ENCODE results near the gene GLS2.
"Not testable (repeated sequence)": the region's sequence is repeated elsewhere in the genome, so short reads cannot be mapped to it uniquely, and the experiment has no call there.

GLS2 gene

DNA sequence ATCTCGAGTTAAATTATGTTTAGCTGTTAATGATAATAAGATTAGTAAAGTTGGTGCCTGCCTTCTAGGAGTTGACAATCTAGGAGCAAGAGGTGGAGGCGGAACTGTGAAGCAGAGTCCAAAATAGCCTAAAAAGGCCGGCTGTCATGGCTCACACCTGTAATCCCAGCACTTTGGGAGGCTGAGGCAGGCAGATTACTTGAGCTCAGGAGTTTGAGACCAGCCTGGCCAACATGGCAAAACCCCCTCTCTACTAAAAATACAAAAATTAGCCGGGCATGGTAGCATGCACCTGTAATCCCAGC is 26.0 kb upstream of the GLS2 start:
- peak; percentile 24; the same call in 2 of the 3 replicates for ATAC-seq

DNA sequence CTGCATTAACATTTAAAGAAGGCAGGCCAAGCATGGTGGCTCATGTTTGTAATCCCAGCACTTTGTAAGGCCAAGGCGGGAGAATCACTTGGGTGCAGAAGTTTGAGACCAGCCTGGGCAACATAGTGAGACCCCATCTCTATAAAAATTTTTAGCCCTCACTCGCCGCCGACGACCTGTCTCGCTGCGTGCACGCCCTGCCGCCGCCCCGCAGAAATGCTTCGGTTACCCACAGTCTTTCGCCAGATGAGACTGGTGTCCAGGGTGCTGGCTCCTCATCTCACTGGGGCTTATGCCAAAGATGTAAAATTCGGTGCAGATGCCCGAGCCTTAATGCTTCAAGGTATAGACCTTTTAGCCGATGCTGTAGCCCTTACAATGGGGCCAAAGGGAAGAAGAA is 22.8 kb upstream of the GLS2 start:
- TF ChIP-seq GLIS3 (CRISPR knock-in tag; IDR thresholded peaks at IDR 0.05) = no peak
- TF ChIP-seq ISL1 (CRISPR knock-in tag; IDR thresholded peaks at IDR 0.05) = no peak
- TF ChIP-seq, protein P1, sequence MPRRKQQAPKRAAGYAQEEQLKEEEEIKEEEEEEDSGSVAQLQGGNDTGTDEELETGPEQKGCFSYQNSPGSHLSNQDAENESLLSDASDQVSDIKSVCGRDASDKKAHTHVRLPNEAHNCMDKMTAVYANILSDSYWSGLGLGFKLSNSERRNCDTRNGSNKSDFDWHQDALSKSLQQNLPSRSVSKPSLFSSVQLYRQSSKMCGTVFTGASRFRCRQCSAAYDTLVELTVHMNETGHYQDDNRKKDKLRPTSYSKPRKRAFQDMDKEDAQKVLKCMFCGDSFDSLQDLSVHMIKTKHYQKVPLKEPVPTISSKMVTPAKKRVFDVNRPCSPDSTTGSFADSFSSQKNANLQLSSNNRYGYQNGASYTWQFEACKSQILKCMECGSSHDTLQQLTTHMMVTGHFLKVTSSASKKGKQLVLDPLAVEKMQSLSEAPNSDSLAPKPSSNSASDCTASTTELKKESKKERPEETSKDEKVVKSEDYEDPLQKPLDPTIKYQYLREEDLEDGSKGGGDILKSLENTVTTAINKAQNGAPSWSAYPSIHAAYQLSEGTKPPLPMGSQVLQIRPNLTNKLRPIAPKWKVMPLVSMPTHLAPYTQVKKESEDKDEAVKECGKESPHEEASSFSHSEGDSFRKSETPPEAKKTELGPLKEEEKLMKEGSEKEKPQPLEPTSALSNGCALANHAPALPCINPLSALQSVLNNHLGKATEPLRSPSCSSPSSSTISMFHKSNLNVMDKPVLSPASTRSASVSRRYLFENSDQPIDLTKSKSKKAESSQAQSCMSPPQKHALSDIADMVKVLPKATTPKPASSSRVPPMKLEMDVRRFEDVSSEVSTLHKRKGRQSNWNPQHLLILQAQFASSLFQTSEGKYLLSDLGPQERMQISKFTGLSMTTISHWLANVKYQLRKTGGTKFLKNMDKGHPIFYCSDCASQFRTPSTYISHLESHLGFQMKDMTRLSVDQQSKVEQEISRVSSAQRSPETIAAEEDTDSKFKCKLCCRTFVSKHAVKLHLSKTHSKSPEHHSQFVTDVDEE (CRISPR knock-in tag; IDR thresholded peaks at IDR 0.05) = no peak
- TF ChIP-seq, protein P2, sequence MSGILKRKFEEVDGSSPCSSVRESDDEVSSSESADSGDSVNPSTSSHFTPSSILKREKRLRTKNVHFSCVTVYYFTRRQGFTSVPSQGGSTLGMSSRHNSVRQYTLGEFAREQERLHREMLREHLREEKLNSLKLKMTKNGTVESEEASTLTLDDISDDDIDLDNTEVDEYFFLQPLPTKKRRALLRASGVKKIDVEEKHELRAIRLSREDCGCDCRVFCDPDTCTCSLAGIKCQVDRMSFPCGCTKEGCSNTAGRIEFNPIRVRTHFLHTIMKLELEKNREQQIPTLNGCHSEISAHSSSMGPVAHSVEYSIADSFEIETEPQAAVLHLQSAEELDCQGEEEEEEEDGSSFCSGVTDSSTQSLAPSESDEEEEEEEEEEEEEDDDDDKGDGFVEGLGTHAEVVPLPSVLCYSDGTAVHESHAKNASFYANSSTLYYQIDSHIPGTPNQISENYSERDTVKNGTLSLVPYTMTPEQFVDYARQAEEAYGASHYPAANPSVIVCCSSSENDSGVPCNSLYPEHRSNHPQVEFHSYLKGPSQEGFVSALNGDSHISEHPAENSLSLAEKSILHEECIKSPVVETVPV (CRISPR knock-in tag; IDR thresholded peaks at IDR 0.05) = no peak
- TF ChIP-seq ZNF565 (CRISPR knock-in tag; conservative IDR thresholded peaks at IDR 0.05; ENCODE audit: low read depth) = no peak
- TF ChIP-seq ZNF8 (CRISPR knock-in tag; IDR thresholded peaks at IDR 0.05) = no peak
- TF ChIP-seq OSR1 (CRISPR knock-in tag; IDR thresholded peaks at IDR 0.05) = no peak
- TF ChIP-seq, protein P3, sequence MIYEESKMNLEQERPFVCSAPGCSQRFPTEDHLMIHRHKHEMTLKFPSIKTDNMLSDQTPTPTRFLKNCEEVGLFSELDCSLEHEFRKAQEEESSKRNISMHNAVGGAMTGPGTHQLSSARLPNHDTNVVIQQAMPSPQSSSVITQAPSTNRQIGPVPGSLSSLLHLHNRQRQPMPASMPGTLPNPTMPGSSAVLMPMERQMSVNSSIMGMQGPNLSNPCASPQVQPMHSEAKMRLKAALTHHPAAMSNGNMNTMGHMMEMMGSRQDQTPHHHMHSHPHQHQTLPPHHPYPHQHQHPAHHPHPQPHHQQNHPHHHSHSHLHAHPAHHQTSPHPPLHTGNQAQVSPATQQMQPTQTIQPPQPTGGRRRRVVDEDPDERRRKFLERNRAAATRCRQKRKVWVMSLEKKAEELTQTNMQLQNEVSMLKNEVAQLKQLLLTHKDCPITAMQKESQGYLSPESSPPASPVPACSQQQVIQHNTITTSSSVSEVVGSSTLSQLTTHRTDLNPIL (CRISPR knock-in tag; IDR thresholded peaks at IDR 0.05; ENCODE audit: low read depth) = no peak
- no peak for TF ChIP-seq ARNTL (CRISPR knock-in tag; IDR thresholded peaks at IDR 0.05; ENCODE audit: borderline replicate concordance, low read depth)
- TF ChIP-seq ZFP3 (CRISPR knock-in tag; IDR thresholded peaks at IDR 0.05) = no peak
- TF ChIP-seq, protein P4, sequence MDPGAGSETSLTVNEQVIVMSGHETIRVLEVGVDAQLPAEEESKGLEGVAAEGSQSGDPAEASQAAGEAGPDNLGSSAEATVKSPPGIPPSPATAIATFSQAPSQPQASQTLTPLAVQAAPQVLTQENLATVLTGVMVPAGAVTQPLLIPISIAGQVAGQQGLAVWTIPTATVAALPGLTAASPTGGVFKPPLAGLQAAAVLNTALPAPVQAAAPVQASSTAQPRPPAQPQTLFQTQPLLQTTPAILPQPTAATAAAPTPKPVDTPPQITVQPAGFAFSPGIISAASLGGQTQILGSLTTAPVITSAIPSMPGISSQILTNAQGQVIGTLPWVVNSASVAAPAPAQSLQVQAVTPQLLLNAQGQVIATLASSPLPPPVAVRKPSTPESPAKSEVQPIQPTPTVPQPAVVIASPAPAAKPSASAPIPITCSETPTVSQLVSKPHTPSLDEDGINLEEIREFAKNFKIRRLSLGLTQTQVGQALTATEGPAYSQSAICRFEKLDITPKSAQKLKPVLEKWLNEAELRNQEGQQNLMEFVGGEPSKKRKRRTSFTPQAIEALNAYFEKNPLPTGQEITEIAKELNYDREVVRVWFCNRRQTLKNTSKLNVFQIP (CRISPR knock-in tag; IDR thresholded peaks at IDR 0.05; ENCODE audit: borderline replicate concordance, low read depth) = no peak
- TF ChIP-seq TCF4 (CRISPR knock-in tag; IDR thresholded peaks at IDR 0.05; ENCODE audit: borderline replicate concordance) = no peak
- TF ChIP-seq BACH2 (CRISPR knock-in tag; IDR thresholded peaks at IDR 0.05; ENCODE audit: borderline replicate concordance) = no peak
- TF ChIP-seq ZNF70 (CRISPR knock-in tag; IDR thresholded peaks at IDR 0.05) = no peak
- ATAC-seq = no peak

DNA sequence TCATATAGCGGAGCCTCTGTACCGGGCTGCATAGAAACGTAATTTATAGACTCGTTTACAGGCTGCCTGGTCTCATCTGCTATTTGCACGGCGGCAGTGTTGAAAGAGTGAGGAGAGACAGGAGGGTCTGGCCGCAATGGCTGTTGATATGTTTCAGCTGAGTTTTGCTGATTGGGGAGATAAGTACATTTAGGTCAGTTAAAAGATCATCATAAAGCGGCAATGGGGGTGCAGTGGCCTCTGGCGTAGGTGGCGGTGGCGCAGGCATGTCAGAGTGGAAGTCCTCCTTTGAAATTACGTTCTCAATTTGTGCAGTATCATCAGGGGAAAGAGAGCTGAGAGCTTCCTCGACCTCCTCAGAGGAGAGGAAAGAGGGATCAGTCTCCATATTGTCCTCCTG is 11.9 kb upstream of the GLS2 start:
- not testable (repeated sequence) for ATAC-seq

DNA sequence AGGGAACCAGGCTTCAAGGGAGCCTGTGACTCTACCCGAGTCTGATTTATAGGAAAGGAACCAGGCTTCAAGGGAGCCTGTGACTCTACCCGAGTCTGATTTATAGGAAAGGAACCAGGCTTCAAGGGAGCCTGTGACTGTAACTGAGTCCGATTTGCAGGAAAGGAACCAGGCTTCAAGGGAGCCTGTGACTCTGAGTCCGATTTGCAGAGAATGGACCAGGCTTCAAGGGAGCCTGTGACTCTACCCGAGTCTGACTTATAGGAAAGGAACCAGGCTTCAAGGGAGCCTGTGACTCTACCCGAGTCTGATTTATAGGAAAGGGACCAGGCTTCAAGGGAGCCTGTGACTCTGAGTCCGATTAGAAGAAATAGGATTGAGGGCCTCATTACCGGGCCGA is 11.5 kb upstream of the GLS2 start:
- not testable (repeated sequence) for ATAC-seq

DNA sequence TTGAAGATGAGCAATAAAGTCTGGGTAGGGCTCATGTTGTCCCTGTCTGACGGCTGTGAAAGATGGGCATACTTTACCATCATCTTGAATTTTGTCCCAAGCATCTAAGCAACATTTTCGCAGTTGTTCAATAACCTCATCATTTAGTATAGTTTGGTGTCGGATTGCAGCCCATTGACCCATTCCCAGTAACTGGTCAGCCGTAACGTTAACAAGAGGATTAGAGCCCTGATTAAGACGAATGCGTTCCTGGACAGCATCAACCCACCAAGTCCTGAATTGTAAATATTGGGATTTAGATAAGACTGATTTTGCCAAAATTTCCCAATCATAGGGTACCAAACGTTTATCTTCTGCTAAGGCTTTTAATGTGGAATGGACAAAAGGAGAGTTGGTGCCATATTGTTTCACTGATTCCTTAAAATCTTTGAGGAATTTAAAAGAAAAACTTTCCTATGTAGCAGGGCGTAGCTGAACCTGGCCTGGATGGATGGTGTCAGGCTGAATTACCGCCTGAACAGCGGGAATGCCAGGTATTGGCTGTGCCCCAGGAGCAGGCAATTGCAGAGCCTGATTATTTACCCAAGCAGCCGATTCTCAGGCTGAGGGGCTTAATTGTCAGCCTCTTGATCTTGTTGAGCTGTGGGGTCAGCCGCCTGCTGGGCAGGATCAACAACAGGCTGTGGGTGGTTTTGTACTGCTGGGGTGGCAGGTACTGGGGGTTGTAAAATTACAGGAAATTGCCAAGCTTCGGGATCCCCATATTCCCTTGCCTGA is 10.4 kb upstream of the GLS2 start:
- not testable (repeated sequence) for ATAC-seq

DNA sequence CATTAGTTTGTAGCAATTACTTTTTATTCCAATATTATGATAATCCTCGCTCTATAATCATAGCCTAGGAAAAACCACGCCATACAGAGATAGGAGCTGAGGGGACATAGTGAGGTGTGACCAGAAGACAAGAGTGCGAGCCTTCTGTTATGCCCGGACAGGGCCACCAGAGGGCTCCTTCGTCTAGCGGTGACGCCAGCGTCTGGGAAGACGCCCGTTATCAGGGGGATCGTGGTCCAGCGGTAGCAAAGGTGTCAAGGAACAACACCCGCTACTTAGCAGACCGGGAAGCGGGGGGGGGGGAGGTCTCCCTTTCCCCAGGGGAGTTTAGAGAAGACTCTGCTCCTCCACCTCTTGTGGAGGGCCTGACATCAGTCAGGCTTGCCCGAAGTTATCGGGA is 8.7 kb upstream of the GLS2 start:
- 0 out of 3 replicates have a peak, but pooled peaks have one; percentile 31 for ATAC-seq

DNA sequence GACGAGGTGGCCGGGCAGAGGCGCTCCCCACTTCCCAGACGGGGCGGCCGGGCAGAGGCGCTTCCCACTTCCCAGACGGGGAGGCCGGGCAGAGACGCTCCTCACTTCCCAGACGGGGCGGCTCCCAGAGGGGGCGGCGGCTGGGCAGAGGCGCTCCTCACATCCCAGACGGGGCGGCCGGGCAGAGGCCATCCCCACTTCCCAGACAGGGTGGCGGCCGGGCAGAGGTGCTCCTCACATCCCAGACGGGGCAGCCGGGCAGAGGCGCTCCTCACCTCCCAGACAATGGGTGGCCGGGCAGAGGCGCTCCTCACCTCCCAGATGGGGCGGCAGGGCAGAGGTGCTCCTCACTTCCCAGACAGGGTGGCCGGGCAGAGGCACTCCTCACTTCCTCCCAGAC is 6.5 kb upstream of the GLS2 start:
- ATAC-seq = not testable (repeated sequence)

DNA sequence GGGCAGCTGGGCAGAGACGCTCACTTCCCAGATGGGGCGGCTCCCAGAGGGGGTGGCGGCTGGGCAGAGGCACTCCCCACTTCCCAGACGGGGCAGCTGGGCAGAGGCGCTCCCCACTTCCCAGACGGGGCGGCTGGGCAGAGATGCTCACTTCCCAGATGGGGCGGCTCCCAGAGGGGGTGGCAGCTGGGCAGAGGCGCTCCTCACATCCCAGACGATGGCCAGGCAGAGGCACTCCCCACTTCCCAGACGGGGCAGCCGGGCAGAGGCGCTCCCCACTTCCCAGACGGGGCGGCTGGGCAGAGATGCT is 6.1 kb upstream of the GLS2 start:
- not testable (repeated sequence) for ATAC-seq

DNA sequence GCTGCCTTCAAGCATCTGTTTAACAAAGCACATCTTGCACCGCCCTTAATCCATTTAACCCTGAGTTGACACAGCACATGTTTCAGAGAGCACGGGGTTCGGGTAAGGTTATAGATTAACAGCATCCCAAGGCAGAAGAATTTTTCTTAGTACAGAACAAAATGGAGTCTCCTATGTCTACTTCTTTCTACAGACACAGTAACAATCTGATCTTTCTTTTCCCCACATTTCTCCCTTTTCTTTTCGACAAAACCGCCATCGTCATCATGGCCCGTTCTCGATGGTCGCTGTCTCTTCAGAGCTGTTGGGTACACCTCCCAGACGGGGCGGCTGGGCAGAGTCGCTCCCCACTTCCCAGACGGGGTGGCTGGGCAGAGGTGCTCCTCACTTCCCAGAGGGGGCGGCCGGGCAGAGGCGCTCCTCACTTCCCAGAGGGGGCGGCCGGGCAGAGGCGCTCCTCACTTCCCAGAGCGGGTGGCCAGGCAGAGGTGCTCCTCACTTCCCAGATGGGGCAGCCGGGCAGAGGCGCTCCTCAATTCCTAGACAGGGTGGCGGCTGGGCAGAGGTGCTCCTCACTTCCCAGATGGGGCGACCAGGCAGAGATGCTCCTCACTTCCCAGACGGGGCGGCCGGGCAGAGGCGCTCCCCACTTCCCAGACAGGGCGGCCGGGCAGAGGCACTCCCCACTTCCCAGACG is 5.6 kb upstream of the GLS2 start:
- ATAC-seq = not testable (repeated sequence)
